HK-2 (cell line): ENCODE results near the gene ATXN2.
A peak's percentile ranks its signal among the peaks of the same experiment; 100 is the strongest.

Source experiments
- DNase-seq: peaks from one replicate; pipeline ENCODE4 v3.0.0-alpha.2; 2018; ENCODE audit not compliant: unreplicated experiment

ATXN2 gene

DNA sequence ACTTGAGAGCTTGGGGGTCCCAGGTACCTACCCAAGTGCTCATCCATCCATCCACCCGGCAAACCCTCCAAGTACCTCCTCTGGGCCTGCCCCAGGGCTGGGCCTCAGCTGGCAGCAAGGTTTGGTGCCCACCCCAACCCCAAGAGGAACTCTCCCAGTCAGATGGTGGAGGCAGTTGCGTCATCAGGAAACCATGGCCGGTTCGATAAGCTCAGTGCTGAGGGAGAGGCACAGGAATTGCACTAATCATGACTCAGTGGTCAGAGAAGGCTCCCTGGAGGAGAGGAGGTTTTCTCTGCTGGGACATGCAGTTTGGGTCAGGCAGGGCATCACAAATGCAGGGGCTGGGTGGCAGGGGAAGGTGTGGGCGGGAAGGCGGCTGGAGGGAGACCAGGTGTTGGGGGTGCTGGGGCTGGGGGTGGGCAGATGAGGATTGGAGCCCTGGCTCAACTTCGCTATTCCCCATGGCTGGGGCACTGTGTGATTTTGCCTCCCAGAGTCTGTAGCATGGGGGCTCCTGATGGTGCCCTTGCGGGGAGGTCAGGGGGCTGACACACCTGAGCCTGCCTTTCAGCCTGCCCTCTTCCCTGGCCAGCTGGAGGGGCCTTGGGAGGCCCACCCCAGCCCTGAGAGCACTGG is 161.2 kb downstream of the ATXN2 start:
- peak; percentile 65 for DNase-seq

DNA sequence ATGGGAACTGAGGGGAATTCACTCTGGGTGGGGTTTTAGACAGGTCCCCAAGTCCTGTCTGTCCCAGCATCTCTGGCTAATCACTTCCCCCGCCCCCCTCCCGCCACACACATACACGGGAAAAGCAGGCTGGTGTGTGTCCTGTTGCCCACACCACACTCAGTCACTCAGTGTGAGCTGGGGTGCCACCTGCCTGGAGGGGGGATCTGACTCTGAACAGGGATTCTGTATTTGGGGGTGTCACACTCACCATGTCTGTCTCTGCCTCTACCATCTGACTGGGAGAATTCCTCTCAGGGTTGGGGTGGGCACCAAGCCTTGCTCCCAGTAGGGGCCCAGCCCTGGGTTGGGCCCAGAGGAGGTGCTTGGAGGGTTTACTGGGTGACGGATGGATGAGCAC is 162.3 kb downstream of the ATXN2 start:
- no peak for DNase-seq

DNA sequence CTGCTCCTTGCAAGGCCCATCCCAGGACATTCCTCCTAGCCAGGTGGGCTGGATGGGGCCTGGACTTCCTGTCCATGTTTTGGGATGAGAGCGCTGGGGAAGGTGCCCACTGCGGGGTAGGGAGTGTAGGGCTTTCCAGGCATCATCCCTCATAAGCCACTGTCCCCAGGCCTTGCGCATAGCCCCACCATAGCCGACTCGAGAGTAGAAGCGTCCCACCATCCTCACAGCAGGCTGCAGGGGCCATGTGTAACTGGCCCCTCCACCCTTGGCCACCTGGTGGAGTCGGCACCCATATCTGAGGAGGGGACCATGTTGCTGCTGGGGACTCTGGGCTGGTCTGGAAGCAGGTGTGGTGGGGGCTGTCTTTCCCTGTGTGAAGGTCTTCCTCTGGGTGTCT is 162.8 kb downstream of the ATXN2 start:
- DNase-seq: no peak

DNA sequence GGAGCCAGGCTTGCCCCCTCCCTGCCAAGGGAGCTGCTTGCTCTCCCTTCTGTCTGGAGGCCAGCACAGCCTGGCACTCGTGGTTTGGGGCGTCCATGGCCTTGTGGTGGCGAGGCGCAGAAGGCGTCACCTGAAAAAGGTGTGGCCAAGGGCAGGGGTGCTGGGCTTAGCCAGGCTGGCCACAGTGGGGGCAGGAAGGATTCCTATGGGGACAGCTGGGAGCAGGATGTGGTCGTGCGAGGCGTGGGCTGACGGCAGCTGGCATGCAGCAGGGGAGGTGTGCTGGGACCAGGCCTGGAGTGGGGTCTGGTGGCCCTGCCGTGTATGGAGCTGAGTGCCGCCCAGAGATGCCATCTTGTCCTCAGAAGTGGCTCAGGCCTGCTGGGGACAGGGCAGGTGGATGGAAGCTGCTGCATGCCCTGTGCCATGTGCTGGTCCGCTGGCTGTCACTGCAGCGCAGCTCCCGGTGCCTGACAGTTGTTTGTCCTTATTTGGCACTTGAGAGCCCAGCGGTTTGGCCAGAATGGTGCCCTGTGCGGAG is 163.4 kb downstream of the ATXN2 start:
- DNase-seq: no peak

DNA sequence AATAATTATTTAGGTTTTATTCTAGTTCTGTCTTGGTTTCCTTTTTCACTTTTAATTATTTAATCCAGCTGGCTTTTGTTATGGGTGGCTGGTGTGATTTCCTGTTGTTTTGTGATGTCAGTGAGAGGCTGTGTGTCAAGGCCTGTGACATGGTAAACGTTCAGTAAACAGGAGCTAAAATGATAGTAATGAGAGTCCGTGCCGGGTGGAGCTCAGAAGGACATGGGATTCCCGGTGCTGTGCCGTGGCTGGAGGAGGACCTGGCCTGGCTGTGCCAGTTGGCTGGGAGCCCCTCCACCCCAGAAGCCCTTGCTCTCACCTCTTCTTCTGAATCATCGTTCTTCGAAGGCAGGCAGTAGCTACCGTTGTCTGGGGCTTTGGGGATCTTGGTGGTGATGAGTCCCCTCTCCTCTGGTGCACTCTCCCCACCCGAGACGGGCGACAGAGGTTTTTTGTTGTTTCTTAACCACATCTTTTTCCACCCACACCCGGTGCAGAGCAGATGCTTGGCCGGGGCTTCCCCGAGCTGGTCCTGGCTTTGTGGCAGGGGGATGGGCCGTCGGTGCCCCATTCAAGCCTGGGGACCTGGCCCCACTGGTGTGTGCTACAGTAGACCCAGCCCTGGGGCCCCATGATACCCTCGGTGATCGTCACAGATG is 164.3 kb downstream of the ATXN2 start:
- no peak for DNase-seq

DNA sequence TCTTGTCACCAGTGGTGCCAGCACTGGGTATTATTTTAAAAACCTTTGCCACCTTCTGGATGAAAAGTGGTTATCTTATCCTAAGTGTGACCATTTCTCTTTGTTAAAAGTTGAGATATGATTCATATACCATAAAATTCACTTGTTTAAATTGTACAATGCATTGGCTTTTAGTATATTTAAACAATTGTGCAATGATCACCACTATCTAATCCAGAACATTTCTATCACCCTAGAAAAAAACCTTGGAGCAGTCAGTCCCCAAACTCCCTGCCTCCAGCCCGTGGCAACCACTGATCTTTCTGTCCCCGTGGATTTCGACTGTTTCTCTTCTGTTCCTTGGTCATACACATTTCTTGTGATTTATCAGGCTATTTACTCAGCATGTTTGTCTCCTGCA is 165.1 kb downstream of the ATXN2 start:
- no peak for DNase-seq

DNA sequence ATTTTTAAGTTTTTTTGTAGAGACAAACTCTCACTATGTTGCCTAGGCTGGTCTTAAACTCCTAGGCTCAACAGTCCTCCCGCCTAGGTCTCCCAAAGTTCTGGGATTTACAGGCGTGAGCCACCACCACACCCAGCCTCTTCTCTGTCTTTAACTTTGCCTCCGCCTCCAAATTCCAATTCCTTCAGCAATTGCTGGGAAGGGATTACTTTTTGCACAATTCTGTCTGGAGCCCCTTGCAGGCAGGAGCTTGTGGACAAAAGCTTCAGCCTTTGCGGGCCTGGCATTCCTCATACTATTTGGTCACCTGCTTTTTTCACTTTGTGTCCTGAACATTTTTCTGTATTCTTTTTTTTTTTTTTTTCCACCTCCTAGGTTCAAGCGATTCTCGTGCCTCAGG is 167.3 kb downstream of the ATXN2 start:
- no peak for DNase-seq

DNA sequence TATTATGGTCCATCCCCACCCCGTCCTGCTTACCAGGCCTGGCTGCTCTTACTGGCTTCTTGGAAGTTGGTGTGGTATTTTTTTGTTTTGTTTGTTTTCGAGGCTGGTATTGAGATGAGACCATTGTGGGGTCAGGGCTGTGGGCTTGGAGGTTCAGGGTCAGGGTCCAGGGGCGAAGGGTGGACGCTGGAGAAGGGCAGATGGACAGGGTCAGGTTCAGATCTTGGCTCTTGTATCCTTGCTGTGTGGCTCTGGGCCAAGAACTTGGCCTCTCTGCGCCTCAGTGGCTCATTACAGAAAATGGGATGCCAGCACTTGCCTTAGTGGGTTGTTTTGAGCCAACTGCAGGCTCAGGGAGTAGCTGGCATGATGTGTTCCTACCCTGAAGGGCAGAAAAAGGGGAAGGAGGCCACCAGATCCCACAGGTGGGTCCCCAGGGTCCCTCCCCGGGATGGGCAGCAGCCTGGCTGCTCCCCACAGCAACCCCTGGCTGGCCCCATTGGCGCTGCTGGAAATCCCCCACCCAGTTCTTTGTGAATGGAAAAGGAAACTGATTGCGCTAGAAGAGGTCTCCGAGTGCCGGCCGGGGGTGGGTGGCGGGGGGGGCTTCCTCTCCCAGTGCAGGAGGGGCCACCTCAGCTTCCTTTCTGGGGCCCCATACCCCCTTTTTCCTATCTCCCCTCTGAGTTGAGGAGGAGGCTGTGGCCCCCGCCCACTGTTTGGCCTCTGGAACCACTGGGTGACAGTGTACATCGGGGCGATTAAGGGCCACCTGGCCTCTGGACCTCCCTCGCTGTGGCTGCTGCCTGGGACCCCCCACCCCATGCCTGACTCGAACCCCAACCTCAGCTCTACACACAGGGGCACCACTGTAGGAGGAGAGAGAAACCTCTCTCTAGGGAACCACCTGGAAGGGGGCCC is 168.4 kb downstream of the ATXN2 start:
- no peak for DNase-seq

DNA sequence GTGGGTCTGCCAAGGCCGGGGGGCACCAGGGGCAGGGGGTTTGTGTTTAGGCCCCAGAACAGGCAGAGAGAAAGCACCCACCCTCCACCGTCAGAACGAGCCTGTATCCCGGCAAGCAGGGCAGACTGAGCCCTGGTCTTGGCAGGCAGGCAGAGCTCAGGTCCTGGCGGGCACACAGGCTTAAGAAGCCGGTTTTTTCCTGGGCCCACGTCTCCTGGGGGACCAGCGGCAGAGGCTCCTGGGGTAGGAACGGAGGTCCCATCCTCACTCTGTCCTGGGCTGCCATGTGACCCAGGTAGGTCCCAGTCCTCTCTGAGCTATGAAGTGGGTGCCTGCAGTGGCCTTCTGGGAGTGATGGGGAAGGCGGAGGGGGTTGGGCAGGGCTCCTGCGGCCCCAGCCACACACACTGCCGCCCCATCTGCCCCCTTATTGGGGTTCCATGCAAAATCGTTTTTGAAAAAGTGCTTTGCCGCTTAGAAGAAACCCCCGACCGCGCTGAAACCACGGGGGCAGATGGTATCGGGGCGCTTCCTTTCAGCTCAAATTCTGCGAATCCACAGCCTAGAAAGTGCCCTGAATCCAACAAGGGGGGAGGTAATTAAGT is 169.2 kb downstream of the ATXN2 start:
- DNase-seq: no peak

DNA sequence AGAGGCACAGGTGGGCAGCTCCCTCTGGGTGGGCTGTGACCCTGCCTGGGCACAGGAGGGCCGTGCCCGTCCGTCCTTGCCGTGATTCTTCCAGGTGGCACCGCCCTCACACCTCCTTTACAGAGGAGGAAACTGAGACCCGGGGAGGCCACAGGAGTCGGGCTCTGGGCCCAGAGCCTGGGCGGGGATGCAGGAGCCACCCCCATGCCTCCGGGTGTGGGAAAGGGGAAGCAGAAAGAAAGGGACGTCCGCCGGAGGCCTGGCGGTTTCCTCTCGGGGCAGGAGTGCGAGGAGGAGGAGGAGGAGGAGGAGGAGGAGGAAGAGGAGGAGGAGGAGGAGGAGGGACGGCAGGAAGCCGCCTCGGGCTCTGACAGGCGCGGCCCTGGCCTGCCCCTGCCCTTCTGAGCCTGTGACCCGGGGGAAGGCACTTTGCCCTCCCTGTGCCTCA is 170.4 kb downstream of the ATXN2 start:
- DNase-seq: no peak

DNA sequence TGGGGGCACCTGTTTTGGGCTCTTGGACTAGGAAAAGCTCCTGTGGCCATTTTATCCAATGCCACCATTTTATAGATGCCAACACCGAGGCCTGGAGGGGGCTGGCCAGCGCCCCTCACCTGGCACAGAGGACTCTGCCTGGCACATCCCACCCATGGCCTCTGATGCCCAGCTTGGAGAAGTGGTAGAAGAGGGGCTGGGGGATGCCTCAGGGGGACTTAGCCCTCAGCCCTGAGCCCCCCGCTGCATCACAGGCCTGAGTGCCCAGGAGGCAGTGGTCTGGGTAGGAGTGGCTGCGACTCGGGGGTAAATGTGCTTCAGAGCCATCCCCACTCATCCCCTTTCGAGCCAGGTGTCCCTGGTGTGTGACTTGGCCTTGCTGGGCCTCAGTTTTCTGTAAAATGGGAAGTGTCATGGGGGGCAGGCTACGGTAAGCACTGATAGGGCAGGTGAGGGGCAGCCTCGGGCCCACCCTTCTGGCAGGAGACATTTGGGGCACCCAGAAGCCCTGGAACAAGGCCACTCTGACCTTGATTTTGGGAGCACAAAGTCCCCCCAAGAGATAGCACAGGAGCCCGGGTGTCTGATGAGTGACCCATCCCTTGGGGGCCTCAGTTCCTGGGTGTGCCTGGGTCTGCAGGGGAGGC is 170.9 kb downstream of the ATXN2 start:
- no peak for DNase-seq

DNA sequence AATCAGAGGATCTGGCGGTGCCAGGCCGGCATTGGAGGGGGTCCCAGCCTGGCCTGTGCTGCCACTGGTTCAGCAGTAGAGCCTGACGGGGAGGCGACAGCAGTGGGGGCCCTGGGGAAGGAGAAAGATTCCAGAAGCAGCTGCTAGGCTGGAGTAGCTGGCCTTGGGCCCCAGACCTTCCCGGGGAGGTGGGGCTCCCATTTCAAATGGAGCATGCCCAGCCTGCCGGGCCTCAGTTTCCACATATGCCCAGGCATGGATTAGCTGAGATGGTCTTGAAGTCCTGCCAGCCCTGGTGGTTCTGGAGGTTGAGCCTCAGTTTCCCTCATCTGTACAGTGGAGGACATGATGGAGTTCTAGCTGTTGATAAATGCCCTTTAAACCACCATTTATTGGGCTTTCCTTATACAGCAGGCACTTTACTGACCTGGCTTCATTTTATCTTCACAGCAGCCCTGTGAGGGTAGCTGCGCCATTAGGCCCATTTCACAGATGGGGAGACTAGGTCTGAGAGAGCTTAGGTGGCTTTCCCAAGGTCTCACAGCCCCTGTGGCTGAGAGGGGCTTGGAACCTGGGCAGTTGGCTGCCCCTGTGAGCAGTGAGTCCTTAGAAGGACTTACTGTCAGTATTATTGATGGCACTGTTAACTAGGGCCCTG is 171.6 kb downstream of the ATXN2 start:
- no peak for DNase-seq

DNA sequence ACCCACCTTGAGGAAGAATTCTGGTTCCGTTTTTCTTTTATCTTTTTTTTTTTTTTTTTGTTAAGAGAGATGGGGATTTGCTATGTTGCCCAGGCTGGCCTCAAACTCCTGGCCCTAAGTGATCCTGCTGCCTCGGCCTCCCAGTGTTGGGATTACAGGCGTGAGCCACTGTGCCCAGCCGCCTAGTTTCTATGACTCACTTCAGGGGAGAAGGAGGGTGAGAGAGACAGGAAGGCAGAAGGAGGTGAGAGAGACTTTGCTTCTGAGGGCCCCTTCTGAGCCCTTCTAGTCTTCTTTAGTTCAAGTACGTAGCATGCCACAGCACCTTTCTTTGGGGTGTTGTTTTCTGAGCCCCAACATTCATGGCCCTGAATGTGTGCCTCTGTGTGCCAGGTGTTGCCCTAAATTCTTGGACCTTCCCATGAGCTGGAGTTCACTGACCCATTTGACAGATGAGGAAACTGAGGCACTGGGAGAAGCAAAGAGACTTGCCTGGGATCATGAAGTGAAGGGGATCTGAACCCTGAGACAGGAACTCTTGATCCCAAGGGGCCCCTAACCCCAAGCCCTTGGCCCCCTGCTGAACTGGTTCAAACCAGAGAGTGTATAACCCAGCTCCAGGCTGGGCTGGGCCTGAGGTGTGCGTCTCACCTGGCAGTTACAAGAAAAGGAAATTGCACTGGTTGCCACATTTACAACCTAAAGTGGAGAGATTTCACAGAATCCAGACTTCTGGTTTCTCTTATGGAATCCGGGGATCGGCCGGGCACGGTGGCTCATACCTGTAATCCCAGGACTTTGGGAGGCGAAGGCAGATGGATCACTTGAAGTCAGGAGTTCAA is 172.6 kb downstream of the ATXN2 start:
- DNase-seq: no peak

DNA sequence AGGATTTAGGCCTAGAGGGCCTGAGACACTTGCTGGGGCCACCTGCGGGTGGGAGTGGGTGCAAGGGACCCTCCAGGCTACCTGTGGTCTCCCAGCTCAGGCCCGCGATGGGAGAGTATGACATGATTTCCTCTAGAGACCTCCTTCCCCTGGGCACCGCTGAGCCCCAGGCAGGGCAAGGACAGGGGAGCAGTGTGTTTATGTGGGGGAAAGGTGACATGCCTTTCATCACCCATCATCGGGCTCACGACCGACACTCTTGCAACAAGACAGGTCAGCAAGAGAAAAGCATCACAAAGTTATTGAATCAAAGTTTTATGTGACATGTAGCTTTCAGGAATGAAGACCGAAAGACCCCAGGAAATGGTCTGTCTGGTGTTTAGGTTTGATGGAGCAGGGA is 173.5 kb downstream of the ATXN2 start:
- no peak for DNase-seq

DNA sequence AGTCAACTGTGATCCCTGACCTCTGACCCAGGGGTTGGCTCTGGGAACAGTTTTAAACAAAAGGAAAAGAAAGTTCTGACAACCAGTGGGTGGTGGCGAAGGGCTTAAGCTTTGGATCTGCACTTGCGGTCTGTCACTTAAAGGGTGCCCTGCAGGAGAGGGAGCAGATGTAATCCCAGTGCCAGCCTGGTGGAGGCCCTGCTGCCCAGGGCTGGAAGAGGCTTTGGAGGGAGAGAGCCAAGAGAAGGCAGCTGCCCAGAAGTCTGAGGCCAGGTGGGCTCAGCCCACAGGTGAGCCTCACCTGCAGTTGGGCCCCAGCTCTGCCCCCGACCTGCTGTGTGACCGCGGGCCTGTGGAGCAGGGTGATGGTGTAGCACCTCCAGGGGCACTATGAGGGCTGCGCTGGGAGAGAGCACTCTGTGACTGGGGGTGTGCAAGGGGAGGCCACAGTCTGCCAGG is 174.3 kb downstream of the ATXN2 start:
- DNase-seq: no peak

DNA sequence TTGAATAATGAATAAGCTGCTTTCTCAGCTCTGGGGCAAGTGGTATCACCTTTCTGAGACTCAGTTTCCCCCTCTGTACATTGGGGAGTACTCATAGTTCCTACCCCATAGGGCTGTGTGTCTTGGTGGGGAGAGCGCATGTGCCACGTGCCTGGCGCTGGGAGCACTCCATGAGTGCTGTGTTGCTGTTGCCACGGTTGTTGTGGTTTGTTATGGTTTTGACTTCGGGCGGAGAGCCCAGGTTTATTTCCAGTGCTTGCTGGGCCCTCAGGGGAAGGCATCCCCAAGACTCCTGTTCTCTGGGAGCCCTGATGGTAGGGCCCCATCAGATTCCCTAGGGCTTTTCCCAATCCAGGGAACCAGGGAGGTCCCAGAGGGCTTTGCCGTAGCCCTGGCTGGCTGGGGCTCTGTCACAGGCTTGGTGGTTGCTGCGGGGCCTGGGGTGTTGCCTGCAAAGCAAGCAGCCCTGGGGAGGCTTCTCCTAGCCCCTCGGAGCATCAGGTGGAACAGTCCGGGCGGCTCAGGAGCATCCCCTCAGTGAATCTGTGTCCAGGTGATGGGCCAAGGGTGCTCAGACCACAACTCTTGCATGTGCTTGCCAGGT is 174.8 kb downstream of the ATXN2 start:
- DNase-seq: no peak

DNA sequence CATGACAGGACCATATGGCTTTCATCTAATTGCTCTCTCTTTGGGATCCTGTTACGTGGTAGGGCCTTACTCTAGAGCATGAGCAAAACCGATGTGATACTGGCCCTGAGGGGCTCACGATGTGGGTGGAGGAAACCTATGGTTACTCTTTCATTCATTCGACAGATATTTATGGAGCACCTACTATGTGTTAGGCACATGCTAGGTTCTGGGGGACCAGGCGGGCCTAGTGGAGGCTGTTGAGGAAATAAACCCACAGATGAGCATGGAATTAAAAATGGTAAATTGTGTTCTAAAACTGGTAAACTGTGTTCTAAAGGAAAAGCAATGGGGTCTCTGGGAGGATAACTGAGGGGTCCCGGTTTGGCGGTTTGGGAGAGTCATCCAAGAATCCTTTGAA is 178.6 kb downstream of the ATXN2 start:
- DNase-seq: no peak

DNA sequence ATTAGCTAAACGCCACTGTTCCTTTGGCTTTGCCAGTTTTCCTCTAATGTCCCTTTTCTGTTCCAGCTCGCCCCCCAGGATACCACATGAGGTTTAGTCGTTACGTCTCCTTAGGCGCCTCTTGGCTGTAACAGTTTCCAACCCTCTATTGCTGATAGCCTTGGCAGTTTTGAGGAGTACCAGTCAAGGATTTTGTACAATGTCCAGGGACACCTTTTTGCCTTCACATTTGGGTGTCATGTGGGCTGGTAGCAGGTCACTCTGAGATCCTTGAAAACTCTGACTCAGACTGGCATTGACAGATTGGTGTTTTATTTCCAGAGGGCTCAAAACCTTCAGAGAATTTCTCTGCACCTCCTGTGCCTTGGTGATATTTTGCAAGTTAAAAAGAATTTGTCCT is 179.3 kb downstream of the ATXN2 start:
- DNase-seq: no peak

DNA sequence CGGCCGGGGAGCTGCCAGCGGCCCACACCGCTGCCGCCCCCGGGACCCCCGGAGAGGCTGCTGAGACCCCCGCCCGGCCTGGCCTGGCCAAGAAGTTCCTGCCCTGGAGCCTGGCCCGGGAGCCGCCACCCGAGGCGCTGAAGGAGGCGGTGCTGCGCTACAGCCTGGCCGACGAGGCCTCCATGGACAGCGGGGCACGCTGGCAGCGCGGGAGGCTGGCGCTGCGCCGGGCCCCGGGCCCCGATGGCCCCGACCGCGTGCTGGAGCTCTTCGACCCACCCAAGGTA is 180.6 kb downstream of the ATXN2 start:
- no peak for DNase-seq
